HCT116 (cell line): Measurements from ENCODE around the gene SBNO2.

Experiments
- CEBPB ChIP-seq: IDR thresholded peaks from 2 replicates; pipeline ENCODE4 v1.6.1; 2012; ENCODE audit warnings: low read depth
- EZH2 ChIP-seq: fragments of 200-600 bp; sonication (generic); IDR thresholded peaks from 2 replicates; pipeline ENCODE4 v1.6.1; 2017; ENCODE audit warnings: antibody characterized with exemption, mixed run types
- FOSL1 ChIP-seq: IDR thresholded peaks from 2 replicates; pipeline ENCODE4 v1.6.1; 2012; ENCODE audit warnings: low read depth
- TCF7L2 ChIP-seq: IDR thresholded peaks from 2 replicates; pipeline ENCODE4 v1.7.0; 2011; ENCODE audit warnings: borderline replicate concordance, inconsistent platforms; ENCODE audit not compliant: insufficient read depth, insufficient read length; ENCODE audit errors: extremely low read depth
- TF ChIP-seq, protein P1 (sequence below), 3 experiments: fragments of 200-600 bp in 1 of 3; sonication (generic) in 1 of 3; IDR thresholded peaks in 2 of 3; conservative IDR thresholded peaks in 1 of 3; 2 replicates each; pipeline ENCODE4 v1.5.1; 2012 to 2017; ENCODE audit warnings: low read depth in 2 of 3, low read length in 2 of 3, antibody characterized with exemption in 1 of 3, borderline replicate concordance in 1 of 3, control low read depth in 1 of 3, mild to moderate bottlenecking in 1 of 3, mixed read lengths in 1 of 3, mixed run types in 1 of 3, moderate library complexity in 1 of 3; ENCODE audit not compliant: insufficient read depth in 1 of 3
- TF ChIP-seq, protein P2 (sequence below): IDR thresholded peaks from 2 replicates; pipeline ENCODE4 v1.6.1; 2012; ENCODE audit warnings: low read depth

DNA sequence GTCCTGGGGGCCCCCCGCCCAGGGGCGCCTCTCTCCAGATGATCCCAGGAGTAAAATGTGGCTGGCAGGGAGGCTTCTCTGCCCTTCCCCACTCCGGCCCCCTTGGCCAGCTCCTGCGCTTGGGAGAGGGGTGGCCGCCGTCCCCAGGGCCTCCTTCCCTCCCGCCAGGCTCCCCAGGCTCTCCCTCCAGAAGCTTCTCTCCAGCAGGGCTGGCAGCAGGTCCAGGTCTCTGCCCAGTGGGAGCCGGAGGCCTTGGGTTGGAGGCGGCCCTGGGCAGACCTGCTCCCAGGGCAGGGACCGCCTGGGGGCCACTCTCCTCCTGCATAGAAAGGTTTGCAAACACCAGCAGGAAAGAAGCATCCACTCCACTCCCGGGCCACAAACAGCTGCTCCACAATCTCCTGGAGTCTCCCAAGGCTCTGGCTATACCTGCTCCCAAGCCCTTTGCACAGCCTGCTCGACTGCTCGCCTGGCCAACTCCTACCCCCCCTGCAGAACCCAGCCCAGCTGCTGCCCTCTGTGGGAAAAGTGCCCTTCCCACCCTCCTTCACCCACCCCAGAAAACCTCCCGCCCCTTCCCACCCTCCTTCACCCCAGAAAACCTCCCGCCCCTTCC is 26.0 kb downstream of the SBNO2 start:
- TF ChIP-seq, protein P1, sequence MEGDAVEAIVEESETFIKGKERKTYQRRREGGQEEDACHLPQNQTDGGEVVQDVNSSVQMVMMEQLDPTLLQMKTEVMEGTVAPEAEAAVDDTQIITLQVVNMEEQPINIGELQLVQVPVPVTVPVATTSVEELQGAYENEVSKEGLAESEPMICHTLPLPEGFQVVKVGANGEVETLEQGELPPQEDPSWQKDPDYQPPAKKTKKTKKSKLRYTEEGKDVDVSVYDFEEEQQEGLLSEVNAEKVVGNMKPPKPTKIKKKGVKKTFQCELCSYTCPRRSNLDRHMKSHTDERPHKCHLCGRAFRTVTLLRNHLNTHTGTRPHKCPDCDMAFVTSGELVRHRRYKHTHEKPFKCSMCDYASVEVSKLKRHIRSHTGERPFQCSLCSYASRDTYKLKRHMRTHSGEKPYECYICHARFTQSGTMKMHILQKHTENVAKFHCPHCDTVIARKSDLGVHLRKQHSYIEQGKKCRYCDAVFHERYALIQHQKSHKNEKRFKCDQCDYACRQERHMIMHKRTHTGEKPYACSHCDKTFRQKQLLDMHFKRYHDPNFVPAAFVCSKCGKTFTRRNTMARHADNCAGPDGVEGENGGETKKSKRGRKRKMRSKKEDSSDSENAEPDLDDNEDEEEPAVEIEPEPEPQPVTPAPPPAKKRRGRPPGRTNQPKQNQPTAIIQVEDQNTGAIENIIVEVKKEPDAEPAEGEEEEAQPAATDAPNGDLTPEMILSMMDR (IDR thresholded peaks at IDR 0.05 in 2 of 3, conservative IDR thresholded peaks at IDR 0.05 in 1 of 3; ENCODE audit: borderline replicate concordance in 1 of 3, insufficient read depth in 1 of 3, low read depth in 2 of 3, low read length in 2 of 3): no peak
- TF ChIP-seq FOSL1 (no peak), EZH2 (no peak), CEBPB (no peak), TCF7L2 (no peak)
- TF ChIP-seq, protein P2, sequence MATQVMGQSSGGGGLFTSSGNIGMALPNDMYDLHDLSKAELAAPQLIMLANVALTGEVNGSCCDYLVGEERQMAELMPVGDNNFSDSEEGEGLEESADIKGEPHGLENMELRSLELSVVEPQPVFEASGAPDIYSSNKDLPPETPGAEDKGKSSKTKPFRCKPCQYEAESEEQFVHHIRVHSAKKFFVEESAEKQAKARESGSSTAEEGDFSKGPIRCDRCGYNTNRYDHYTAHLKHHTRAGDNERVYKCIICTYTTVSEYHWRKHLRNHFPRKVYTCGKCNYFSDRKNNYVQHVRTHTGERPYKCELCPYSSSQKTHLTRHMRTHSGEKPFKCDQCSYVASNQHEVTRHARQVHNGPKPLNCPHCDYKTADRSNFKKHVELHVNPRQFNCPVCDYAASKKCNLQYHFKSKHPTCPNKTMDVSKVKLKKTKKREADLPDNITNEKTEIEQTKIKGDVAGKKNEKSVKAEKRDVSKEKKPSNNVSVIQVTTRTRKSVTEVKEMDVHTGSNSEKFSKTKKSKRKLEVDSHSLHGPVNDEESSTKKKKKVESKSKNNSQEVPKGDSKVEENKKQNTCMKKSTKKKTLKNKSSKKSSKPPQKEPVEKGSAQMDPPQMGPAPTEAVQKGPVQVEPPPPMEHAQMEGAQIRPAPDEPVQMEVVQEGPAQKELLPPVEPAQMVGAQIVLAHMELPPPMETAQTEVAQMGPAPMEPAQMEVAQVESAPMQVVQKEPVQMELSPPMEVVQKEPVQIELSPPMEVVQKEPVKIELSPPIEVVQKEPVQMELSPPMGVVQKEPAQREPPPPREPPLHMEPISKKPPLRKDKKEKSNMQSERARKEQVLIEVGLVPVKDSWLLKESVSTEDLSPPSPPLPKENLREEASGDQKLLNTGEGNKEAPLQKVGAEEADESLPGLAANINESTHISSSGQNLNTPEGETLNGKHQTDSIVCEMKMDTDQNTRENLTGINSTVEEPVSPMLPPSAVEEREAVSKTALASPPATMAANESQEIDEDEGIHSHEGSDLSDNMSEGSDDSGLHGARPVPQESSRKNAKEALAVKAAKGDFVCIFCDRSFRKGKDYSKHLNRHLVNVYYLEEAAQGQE: no peak
